Activated CD4-positive, alpha-beta T cell treated with anti-CD3 and anti-CD28 coated beads for 4 hours (primary cell): ENCODE data around the gene ZNF467.

Experiments used
- DNase-seq, 2 donors: peaks; one replicate each; pipeline ENCODE4 v3.0.0-alpha.2; 2020

The ZNF467 gene

DNA sequence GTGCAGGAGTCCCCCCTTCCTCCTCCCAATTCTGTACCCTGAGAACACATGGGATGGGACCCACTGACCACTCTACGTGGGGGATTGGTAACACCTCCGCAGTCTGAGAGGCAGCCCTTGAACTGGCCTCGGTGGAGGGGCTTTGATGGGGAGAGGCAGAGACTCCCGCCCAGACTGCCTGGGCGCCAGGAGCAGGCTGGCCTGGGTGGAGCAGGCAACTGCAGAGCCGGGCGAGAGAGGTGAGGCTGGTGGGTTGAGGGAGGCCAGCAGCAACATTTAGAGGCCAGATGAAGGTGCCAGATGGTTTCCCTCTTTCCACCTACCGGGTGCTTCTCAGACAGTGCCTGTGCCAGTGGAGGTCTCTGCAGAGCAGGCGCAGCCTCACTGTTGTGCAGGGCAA, 30.7 kb upstream of the ZNF467 start:
- DNase-seq, result no peak

- no peak for DNase-seq
Observed at GRCh38 chr7:149803551-149804074, 30.2 kb upstream of the ZNF467 start.

DNA sequence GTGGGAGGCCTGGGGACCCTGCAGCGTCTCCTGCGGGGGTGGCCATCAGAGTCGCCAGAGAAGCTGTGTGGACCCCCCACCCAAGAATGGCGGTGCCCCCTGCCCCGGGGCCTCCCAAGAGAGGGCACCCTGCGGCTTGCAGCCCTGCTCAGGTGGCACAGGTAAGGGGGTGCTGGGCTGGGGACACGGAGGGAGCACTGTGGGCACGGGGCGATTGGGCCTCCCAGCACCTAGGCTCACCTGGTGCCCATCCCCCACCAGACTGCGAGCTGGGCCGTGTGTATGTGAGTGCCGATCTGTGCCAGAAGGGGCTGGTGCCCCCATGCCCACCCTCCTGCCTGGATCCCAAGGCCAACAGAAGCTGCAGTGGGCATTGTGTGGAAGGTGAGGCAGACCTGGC, 29.6 kb upstream of the ZNF467 start:
- no peak for DNase-seq

DNA sequence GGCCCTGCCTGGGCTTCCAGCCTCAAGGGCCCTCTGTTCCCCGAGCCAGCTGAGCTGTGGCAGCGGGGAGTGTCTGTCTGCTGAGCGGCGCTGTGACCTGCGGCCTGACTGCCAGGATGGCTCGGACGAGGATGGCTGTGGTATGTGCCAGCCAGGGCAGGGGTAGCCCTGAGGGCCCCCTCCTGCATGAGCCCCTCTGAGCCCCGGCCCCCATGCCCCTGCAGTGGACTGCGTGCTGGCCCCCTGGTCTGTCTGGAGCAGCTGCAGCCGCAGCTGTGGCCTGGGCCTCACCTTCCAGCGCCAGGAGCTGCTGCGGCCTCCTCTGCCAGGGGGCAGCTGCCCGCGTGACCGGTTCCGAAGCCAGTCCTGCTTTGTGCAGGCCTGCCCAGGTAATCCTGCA, 28.4 kb upstream of the ZNF467 start:
- DNase-seq, result no peak

DNA sequence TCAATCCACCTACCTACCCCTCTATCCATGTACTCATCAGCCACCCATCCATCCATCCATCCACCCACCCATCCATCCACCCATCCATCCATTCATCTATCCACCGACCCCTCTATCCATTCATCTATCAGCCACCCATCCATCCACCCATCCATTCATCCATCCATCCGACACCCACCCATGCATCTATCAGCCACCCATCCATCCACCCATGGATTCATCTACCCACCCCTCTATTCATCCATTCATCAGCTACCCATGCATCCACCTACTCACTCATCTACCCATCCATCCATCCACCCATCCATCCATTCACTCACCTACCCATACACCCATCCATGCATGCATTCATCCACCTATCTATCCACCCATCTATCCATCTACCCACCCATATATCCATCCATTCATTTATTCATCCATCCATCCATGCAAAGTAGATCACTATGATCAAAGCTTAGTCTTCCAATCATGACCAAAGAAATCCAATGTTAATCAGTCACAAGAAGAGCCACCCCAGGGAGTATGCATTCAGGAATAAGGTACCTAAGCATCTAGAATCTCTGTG, 27.7 kb upstream of the ZNF467 start:
- no peak for DNase-seq

DNA sequence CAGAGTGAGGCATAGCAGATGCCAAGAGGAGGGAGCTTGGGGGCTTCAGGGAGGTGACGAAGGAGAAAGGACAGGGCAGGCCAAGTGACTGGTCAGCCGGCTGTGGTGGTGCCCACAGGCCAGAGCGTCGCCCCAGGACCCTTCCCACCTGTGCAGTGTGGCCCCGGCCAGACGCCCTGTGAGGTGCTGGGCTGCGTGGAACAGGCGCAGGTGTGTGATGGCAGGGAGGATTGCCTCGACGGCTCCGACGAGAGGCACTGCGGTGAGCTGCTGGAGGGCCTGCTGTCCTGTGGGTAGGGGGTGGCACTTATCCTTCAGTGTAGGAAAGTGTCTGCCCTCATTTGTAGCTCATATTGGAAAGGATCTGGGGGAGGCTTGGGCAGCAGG, 26.8 kb upstream of the ZNF467 start:
- DNase-seq, result no peak

DNA sequence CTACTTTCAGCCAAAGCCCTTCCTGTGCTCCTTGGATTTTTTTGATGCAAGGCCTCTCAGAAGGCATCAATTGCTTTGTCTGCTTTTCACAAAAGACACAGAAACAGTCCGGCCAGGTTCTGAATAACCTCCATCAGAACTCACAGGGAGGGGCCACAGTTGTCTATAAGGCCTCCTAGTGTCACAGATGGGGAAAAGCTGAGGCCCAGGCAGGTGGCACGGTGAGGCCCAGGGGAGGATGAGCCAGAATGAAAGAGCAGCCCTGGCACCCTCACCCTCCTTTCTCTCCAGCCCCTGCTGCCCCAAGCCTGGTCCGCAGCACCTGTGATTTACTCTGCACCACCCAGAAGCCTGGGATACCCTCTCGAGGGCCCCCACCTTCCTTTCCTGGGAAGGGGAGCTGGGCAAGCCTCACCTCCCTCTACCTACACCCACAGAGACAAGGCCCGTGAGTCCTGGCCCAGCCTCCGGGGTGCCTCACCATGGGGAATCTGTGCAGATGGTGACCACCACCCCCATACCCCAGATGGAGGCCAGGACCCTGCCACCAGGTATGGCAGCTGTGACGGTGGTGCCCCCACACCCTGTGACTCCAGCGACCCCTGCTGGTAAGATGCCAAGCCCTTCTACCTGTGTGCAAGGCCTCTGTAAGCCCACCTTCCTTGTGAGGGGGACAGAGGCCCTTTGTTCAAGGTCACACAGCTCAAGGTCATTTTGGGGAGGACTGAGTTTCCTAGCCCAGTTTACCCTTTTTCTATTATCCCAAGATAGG, 26.2 kb upstream of the ZNF467 start:
- peak; percentile 56 to 65 for DNase-seq

DNA sequence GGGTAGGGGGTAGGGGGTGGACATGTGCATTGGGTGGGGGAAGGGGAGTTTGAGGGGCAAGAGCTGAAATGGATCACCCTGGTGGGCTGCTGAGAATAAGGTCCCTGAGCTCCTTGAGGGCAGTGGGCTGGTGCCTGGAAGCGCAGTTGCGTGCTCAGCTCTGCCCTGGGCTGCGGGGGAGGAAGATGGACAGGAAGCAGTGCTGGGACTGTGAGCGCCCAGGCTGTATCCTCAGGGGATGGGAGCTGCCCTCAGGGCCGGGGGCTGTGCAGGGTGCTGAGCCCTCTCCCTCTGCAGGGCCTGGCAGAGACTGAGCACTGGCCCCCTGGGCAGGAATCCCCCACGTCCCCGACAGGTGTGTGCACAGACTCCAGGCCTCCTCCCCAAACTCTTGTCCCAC, 24.4 kb upstream of the ZNF467 start:
- no peak for DNase-seq

DNA sequence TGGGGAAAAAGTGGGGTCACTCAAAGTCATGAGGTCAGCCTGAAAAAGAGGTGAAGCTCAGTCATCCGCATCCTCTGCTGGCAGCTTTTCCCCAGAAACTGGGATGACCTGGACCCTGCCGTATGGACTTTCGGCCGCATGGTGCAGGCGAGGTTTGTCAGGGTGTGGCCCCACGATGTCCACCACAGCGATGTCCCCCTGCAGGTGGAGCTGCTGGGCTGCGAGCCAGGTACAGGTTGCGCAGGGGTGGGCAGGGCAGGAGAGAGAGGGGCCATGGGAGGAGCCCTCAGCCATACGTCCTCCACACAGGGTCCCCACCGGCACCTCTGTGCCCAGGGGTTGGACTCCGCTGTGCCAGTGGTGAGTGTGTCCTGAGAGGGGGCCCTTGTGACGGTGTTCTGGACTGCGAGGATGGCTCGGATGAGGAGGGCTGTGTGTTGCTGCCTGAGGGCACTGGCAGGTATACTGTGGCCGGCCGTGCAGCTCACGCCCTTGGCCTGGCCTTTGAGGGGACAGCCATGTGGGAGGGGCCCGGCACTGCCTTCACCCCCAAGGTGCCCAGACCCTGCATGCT, 23.0 kb upstream of the ZNF467 start:
- no peak for DNase-seq

DNA sequence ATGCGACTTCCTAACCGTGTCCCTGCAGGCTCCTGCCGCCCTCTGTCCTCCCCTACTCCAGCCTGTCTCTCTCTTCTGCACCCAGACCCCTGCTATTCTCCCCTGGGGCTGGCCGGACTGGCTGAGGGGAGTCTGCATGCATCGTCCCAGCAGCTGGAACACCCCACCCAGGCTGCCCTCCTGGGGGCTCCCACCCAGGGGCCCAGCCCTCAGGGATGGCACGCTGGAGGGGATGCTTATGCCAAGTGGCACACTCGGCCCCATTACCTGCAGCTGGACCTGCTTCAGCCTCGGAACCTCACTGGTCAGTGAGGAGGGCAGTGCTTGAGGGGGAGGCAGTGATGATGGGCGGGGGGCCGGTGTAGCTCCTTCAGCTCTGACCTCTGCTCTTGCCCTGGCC, 21.7 kb upstream of the ZNF467 start:
- no peak for DNase-seq

- no peak for DNase-seq
Observed at GRCh38 chr7:149794661-149795060, 21.3 kb upstream of the ZNF467 start.

GRCh38 chr7:149793261-149793660, 19.9 kb upstream of the ZNF467 start:
- no peak for DNase-seq

DNA sequence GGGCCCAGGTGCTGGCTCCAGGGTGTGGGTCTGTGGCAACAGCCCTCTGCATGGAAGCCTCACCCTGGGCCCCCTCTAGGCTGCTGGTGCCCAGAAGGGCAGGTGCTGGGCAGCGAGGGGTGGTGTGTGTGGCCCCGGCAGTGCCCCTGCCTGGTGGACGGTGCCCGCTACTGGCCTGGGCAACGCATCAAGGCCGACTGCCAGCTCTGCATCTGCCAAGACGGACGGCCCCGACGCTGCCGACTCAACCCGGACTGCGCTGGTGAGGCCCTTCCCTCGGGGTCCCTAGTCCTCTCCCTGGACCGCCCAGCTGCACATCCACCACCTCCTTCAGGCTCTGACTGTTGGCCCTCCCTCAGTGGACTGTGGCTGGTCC, 18.8 kb upstream of the ZNF467 start:
- DNase-seq, result no peak

- no peak for DNase-seq
Observed at GRCh38 chr7:149791411-149792219, 18.2 kb upstream of the ZNF467 start.

- DNase-seq, result no peak
Observed at GRCh38 chr7:149790754-149791360, 17.5 kb upstream of the ZNF467 start.

GRCh38 chr7:149790146-149790548, 16.8 kb upstream of the ZNF467 start:
- peak in 1 of 2 donors; percentile 19 for DNase-seq

DNA sequence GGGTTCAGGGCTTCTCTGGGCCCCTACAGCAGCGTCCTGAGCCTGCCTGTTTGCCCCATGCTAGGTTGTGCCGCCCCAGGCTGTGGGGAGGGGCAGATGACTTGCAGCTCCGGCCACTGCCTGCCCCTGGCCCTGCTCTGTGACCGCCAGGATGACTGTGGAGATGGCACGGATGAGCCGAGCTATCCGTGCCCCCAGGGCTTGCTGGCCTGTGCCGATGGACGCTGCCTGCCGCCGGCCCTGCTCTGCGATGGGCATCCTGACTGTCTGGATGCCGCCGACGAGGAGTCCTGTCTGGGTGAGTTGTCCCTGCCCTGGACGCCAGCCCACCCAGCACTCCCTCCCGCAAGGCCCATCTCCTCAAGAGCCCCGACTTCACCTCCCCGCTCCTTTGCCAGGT, 15.7 kb upstream of the ZNF467 start:
- no peak for DNase-seq

DNA sequence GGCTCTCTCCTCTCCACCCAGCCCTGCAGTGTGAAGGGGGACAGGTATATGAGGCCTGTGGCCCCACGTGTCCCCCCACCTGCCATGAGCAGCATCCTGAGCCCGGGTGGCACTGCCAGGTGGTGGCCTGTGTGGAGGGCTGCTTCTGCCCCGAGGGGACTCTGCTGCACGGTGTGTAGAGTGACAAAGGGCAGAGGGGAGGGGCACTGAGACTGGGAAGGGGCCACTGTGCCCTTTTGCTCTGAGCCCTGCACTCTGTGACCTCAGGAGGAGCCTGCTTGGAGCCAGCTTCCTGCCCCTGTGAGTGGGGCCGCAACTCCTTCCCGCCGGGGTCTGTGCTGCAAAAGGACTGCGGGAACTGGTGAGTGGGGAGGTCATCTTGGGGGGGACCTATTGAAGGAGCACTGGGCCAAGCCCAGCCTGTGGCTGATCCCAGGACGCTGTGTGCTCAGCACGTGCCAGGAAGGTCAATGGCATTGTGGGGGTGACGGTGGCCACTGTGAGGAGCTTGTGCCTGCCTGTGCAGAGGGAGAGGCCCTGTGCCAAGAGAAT, 15.0 kb upstream of the ZNF467 start:
- DNase-seq, result no peak

- DNase-seq, result no peak
Observed at GRCh38 chr7:149787428-149788299, 14.3 kb upstream of the ZNF467 start.

DNA sequence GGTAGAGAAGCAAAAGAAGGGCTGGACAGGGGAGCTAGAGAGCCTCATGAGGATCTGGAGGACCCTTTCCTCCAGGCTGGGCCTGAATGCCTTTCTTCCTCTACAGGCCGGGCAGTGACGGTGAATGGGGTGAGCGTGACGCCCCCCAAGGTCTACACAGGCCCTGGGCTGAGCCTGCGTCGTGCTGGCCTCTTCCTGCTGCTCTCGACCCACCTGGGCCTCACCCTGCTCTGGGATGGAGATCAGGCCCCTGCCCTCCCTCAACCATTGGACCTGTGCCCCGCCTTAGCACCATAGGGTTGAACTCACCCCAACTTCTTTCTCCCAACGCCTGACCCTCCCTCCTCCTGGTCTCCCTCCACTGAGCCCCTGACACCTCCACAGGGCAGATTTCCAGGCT, 12.6 kb upstream of the ZNF467 start:
- no peak for DNase-seq

DNA sequence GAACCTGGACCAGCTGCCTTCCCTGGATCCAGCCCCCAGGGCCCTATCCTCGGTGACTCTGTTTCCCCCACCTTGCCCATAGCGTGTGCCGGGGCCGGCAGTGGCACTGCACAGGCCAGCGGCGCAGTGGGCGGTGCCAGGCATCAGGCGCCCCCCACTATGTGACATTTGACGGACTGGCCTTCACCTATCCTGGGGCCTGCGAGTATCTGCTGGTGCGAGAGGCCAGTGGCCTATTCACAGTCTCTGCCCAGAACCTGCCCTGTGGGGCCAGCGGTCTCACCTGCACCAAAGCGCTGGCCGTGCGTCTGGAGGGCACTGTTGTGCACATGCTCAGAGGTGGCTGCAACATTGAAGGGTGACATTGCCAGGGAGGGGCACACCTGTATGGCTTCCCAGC, 12.0 kb upstream of the ZNF467 start:
- no peak for DNase-seq

GRCh38 chr7:149784251-149784608, 10.8 kb upstream of the ZNF467 start:
- no peak for DNase-seq
